Astrocyte (in vitro differentiated cells and primary cell): ENCODE results near the gene RO60. TPM values are rescaled to one million over a fixed set of nuclear protein-coding genes. Genes with fewer than 3 reads are reported as not detected.
"Not testable (repeated sequence)": the region's sequence is repeated elsewhere in the genome, so short reads cannot be mapped to it uniquely, and the experiment has no call there.

Experiments
- DNase-seq: peaks from one replicate; pipeline ENCODE4 v3.0.0-alpha.2; 2010; ENCODE audit warnings: low read depth
- FAIRE-seq: peaks from 2 replicates; lab custom pipeline; 2011; peaks lifted over from hg19 to GRCh38; lab: Jason Lieb, UNC
- H2AFZ ChIP-seq: 2 replicates; pipeline ENCODE4 v1.6.0; 2012; ENCODE audit warnings: low read depth, low read length, inconsistent platforms
- H3K27ac ChIP-seq: 2 replicates; pipeline ENCODE4 v1.5.1; 2011; ENCODE audit warnings: low read depth, low read length, inconsistent platforms
- H3K27me3 ChIP-seq: 2 replicates; pipeline ENCODE4 v1.6.0; 2011; ENCODE audit warnings: low read length, inconsistent platforms; ENCODE audit not compliant: insufficient read depth
- H3K36me3 ChIP-seq: 2 replicates; pipeline ENCODE4 v1.5.1; 2011; ENCODE audit warnings: low read length, inconsistent platforms; ENCODE audit not compliant: insufficient read depth
- H3K4me1 ChIP-seq: 2 replicates; pipeline ENCODE4 v1.5.1; 2011; ENCODE audit warnings: low read length, inconsistent platforms; ENCODE audit not compliant: insufficient read depth
- H3K4me2 ChIP-seq: 2 replicates; pipeline ENCODE4 v1.6.0; 2012; ENCODE audit warnings: low read length, inconsistent platforms
- H3K4me3 ChIP-seq: 2 replicates; pipeline ENCODE4 v1.5.1; 2011; ENCODE audit warnings: low read depth, mild to moderate bottlenecking, low read length, inconsistent platforms; ENCODE audit not compliant: insufficient read depth
- H3K79me2 ChIP-seq: 2 replicates; pipeline ENCODE4 v1.6.0; 2012; ENCODE audit warnings: mild to moderate bottlenecking, low read length, inconsistent platforms; ENCODE audit not compliant: insufficient read depth
- H3K9ac ChIP-seq: 2 replicates; pipeline ENCODE4 v1.6.0; 2012; ENCODE audit warnings: mild to moderate bottlenecking, low read length, inconsistent platforms
- H3K9me3 ChIP-seq: 2 replicates; pipeline ENCODE4 v1.5.1; 2012; ENCODE audit warnings: low read depth, mild to moderate bottlenecking, low read length, inconsistent platforms; ENCODE audit not compliant: insufficient read depth
- H4K20me1 ChIP-seq: 2 replicates; pipeline ENCODE4 v1.6.0; 2012; ENCODE audit warnings: low read length, inconsistent platforms; ENCODE audit not compliant: insufficient read depth
- H3K27ac Mint-ChIP-seq: one replicate; pipeline ENCODE4 v1.8.0; 2021; ENCODE audit warnings: mild to moderate bottlenecking, mixed read lengths; ENCODE audit not compliant: unreplicated experiment
- H3K27me3 Mint-ChIP-seq: one replicate; pipeline ENCODE4 v1.8.0; 2021; ENCODE audit warnings: low read depth, mixed read lengths; ENCODE audit not compliant: unreplicated experiment
- H3K36me3 Mint-ChIP-seq: one replicate; pipeline ENCODE4 v1.8.0; 2021; ENCODE audit warnings: low read depth, mixed read lengths; ENCODE audit not compliant: unreplicated experiment
- H3K4me1 Mint-ChIP-seq: one replicate; pipeline ENCODE4 v1.8.0; 2021; ENCODE audit warnings: low read depth, mixed read lengths; ENCODE audit not compliant: unreplicated experiment
- H3K4me3 Mint-ChIP-seq: one replicate; pipeline ENCODE4 v1.8.0; 2021; ENCODE audit warnings: mild to moderate bottlenecking, moderate library complexity, mixed read lengths; ENCODE audit not compliant: unreplicated experiment
- H3K9me3 Mint-ChIP-seq: one replicate; pipeline ENCODE4 v1.8.0; 2021; ENCODE audit warnings: mild to moderate bottlenecking, mixed read lengths; ENCODE audit not compliant: unreplicated experiment
- EZH2 ChIP-seq: IDR thresholded peaks from 2 replicates; pipeline ENCODE4 v1.6.1; 2012; ENCODE audit warnings: mild to moderate bottlenecking, low read length, inconsistent platforms; ENCODE audit not compliant: insufficient read depth
- total RNA-seq: library from RNA; stranded (reverse); gene quantifications from 2 replicates; pipeline ENCODE4 v1.2.1, GENCODE V29; 2021
- TF ChIP-seq, protein P1 (sequence below): IDR thresholded peaks from 2 replicates; pipeline ENCODE4 v1.5.1; 2011; ENCODE audit warnings: low read depth, mild to moderate bottlenecking, inconsistent platforms, low read length, moderate library complexity; ENCODE audit not compliant: insufficient read depth

Gene RO60
- total RNA-seq, 1 donor from 2014 or later: 134 TPM

DNA sequence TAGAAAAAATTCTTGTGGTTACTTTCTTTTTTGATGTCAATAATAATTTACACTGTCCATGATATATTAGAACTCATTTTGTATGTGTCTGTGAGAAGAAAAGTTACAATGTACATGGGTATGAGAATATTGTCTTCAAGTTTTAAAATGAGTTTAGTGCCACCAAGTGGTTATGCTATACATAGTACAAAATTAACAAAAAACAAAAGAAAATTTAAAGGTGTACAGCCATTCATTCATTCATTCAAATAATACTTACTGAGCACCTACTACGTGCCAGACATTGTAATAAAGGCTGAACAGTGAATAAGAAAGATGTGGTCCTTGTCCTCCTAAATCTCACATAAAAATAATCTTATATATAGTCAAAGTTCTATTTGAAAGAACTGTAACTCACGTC lies 28.0 kb upstream of the RO60 start:
- no peaks in the 10 kb centered on the region for H3K4me1 Mint-ChIP-seq
- no peak for DNase-seq
- no peak overlapping the region for H3K4me3 ChIP-seq
- no peak overlapping the region for H2AFZ ChIP-seq
- no peaks in the 10 kb centered on the region for H3K9me3 Mint-ChIP-seq
- H3K27ac Mint-ChIP-seq: no peak overlapping the region
- no peaks in the 10 kb centered on the region for H3K4me1 ChIP-seq
- no peak overlapping the region for H3K9ac ChIP-seq
- no peaks in the 10 kb centered on the region for H3K9me3 ChIP-seq
- no peaks in the 10 kb centered on the region for H4K20me1 ChIP-seq
- FAIRE-seq: peak; percentile 13
- peaks cover 39% of the 10 kb centered on the region for H3K79me2 ChIP-seq
- H3K4me2 ChIP-seq: no peak overlapping the region
- no peaks in the 10 kb centered on the region for H3K27me3 Mint-ChIP-seq
- H3K27ac ChIP-seq: no peak overlapping the region
- H3K36me3 ChIP-seq: peaks cover 8% of the 10 kb centered on the region
- TF ChIP-seq, protein P1, sequence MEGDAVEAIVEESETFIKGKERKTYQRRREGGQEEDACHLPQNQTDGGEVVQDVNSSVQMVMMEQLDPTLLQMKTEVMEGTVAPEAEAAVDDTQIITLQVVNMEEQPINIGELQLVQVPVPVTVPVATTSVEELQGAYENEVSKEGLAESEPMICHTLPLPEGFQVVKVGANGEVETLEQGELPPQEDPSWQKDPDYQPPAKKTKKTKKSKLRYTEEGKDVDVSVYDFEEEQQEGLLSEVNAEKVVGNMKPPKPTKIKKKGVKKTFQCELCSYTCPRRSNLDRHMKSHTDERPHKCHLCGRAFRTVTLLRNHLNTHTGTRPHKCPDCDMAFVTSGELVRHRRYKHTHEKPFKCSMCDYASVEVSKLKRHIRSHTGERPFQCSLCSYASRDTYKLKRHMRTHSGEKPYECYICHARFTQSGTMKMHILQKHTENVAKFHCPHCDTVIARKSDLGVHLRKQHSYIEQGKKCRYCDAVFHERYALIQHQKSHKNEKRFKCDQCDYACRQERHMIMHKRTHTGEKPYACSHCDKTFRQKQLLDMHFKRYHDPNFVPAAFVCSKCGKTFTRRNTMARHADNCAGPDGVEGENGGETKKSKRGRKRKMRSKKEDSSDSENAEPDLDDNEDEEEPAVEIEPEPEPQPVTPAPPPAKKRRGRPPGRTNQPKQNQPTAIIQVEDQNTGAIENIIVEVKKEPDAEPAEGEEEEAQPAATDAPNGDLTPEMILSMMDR: peak; percentile 19
- no peak for TF ChIP-seq EZH2
- H3K27me3 ChIP-seq: no peaks in the 10 kb centered on the region
- no peak overlapping the region for H3K4me3 Mint-ChIP-seq
- peaks cover 6% of the 10 kb centered on the region for H3K36me3 Mint-ChIP-seq

DNA sequence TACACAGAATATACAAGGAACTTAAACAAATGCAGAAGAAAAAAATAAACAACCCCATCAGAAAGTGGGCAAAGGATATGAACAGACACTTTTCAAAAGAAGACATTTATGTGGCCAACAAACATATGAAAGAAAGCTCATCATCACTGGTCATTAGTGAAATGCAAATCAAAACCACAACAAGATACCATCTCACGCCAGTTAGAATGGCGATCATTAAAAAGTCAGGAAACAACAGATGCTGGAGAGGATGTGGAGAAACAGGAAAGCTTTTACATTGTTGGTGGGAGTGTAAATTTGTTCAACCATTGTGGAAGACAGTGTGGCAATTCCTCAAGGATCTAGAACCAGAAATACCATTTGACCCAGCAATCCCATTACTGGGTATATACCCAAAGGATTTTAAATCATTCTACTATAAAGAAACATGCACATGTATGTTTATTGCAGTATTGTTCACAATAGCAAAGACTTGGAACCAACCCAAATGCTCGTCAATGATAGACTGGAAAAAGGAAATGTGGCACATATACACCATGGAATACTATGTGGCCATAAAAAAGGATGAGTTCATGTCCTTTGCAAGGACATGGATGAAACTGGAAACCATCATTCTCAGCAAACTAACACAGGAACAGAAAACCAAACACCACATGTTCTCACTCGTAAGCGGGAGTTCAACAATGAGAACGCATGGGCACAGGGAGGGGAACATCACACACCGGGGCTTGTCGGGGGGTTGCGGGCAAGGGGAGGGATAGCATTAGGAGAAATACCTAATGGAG lies 26.6 kb upstream of the RO60 start:
- not testable (repeated sequence) for H3K36me3 Mint-ChIP-seq, H3K4me1 Mint-ChIP-seq, H3K27me3 Mint-ChIP-seq, H3K9me3 ChIP-seq, FAIRE-seq, H3K4me3 Mint-ChIP-seq, H3K4me1 ChIP-seq, H3K4me2 ChIP-seq, H3K27ac ChIP-seq, H3K36me3 ChIP-seq, H4K20me1 ChIP-seq, H3K4me3 ChIP-seq, H3K9ac ChIP-seq, DNase-seq, H3K27me3 ChIP-seq, H3K27ac Mint-ChIP-seq, H2AFZ ChIP-seq, H3K9me3 Mint-ChIP-seq
- peaks cover 49% of the 10 kb centered on the region for H3K79me2 ChIP-seq

DNA sequence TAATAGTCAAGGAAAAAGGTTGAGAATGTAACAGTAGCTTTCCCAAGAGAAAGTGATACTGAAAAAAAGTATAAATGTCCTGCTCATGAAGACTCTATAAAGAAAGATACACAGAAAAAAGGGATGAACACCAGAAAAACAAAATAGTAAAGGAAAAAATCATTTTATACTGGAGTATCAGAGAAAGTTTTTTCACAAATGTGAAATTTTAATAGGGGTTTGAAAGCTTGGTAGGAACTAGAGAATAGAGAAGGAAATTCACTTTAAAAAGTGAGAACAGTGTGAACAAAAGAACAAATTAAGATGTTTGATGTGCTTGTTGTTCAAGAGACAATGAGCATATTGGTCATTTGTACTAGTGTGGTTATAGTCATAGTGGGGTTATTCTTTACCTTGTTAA lies 25.8 kb upstream of the RO60 start:
- Histone ChIP-seq H3K4me2 (no peak overlapping the region), H4K20me1 (peaks cover 3% of the 10 kb centered on the region), H3K9me3 (no peaks in the 10 kb centered on the region), H3K27me3 (no peaks in the 10 kb centered on the region), H2AFZ (no peak overlapping the region), H3K27ac (no peak overlapping the region), H3K4me3 (no peak overlapping the region), H3K79me2 (peaks cover 55% of the 10 kb centered on the region), H3K36me3 (no peaks in the 10 kb centered on the region), H3K9ac (no peak overlapping the region), H3K4me1 (no peaks in the 10 kb centered on the region)
- DNase-seq: no peak
- H3K27ac Mint-ChIP-seq: no peak overlapping the region
- peaks cover 6% of the 10 kb centered on the region for H3K36me3 Mint-ChIP-seq
- no peaks in the 10 kb centered on the region for H3K9me3 Mint-ChIP-seq
- FAIRE-seq: no peak
- no peak overlapping the region for H3K4me3 Mint-ChIP-seq
- no peaks in the 10 kb centered on the region for H3K4me1 Mint-ChIP-seq
- H3K27me3 Mint-ChIP-seq: no peaks in the 10 kb centered on the region
- TF ChIP-seq, protein P1: no peak
- TF ChIP-seq EZH2: no peak
